Activated CD4-positive, alpha-beta T cell treated with anti-CD3 and anti-CD28 coated beads, Interleukin-2, amount 10 ng/mL, durations not matched to agents 7 days and 5 days (primary cell): ENCODE measurements around the gene FAM200B. TPM values are rescaled to one million over a fixed set of nuclear protein-coding genes. Genes with fewer than 3 reads are reported as not detected.

Experiments used
- CTCF ChIA-PET: fragments of 350-600 bp; sonication (Branson Sonifier 250); formaldehyde crosslinking; loops from one replicate; lab custom pipeline; 2021; ENCODE audit warnings: antibody characterized with exemption; lab: Charles Lee
- POLR2A ChIA-PET: fragments of 350-600 bp; sonication (Branson Sonifier 250); formaldehyde crosslinking; loops from one replicate; lab custom pipeline; 2021; ENCODE audit warnings: antibody characterized with exemption; lab: Charles Lee
- DNase-seq: peaks from one replicate; pipeline ENCODE4 v3.0.0-alpha.2; 2020
- H3K27ac Mint-ChIP-seq: one replicate; pipeline ENCODE4 v1.8.0; 2021; ENCODE audit warnings: mild to moderate bottlenecking, moderate library complexity, mixed read lengths
- H3K27me3 Mint-ChIP-seq: one replicate; pipeline ENCODE4 v1.8.0; 2021; ENCODE audit warnings: mixed read lengths
- H3K36me3 Mint-ChIP-seq: one replicate; pipeline ENCODE4 v1.8.0; 2021; ENCODE audit warnings: low read depth, mixed read lengths
- H3K4me1 Mint-ChIP-seq: one replicate; pipeline ENCODE4 v1.8.0; 2021; ENCODE audit warnings: mixed read lengths
- H3K4me3 Mint-ChIP-seq: one replicate; pipeline ENCODE4 v1.8.0; 2021; ENCODE audit warnings: mild to moderate bottlenecking, moderate library complexity, mixed read lengths
- H3K9me3 Mint-ChIP-seq: one replicate; pipeline ENCODE4 v1.8.0; 2021; ENCODE audit warnings: mixed read lengths
- total RNA-seq, 2 experiments: library from RNA; stranded (reverse); gene quantifications; one replicate each; pipeline ENCODE4 v1.2.3, GENCODE V29; 2021

Gene FAM200B
- total RNA-seq = 10 to 100 TPM; 15.9 to 24.3 TPM

GRCh38 chr4:15681372-15682241 lies at the start of gene FAM200B:
Gene FAM200B (plus strand): TSS chr4:15681827. CDS start chr4:15686978, 5,151 bp downstream.
- Mint-ChIP-seq H3K27me3 (no peaks in the 10 kb centered on the region), H3K27ac (peak within 1 kb of the TSS; percentile 99), H3K9me3 (peaks cover 2% of the 10 kb centered on the region), H3K4me1 (peaks cover 41% of the 10 kb centered on the region), H3K4me3 (peak within 1 kb of the TSS; percentile 94), H3K36me3 (peaks cover 42% of the 10 kb centered on the region)
- CTCF ChIA-PET = interaction anchor here (0.5 to 1.2 kb wide), 4 partner anchors 12 to 464 kb away, joined by 3 to 10 read pairs (median 4); no protein-coding TSS in a partner anchor
- POLR2A ChIA-PET = interaction anchor here (0.7 to 1.0 kb wide), 2 partner anchors 22 to 132 kb away, joined by 3 to 4 read pairs; no protein-coding TSS in a partner anchor
- peak; percentile 98 for DNase-seq

DNA sequence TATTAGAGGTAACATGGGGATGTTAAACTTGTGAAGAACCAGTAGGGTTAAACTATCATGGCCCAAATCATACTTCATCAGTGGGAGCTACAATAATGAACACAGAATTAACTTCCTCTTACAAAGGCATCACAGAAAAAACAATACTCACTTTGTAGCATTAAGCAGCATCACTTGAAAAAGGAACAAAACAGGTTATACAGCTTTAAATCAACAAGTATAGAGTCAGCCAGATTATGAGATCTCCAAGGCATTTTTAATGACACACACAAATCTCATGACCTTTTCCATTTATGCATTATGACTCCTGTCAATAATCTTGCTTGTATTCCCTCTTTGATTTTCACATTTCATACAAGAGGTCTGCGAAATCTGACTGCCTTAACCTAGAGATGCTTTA lies 44.8 kb upstream of the FAM200B start:
- H3K27me3 Mint-ChIP-seq = no peaks in the 10 kb centered on the region
- no peak for DNase-seq
- H3K36me3 Mint-ChIP-seq = peaks cover 53% of the 10 kb centered on the region
- H3K4me1 Mint-ChIP-seq = no peaks in the 10 kb centered on the region
- ChIA-PET CTCF (interaction anchor here (0.8 to 1.8 kb wide), 3 partner anchors 10 to 25 kb away, joined by 3 to 5 read pairs (median 4); no protein-coding TSS in a partner anchor), POLR2A (no interaction called here)
- H3K4me3 Mint-ChIP-seq = no peak overlapping the region
- H3K9me3 Mint-ChIP-seq = peaks cover 2% of the 10 kb centered on the region
- H3K27ac Mint-ChIP-seq = no peak overlapping the region

GRCh38 chr4:15638418-15638817 lies 43.2 kb upstream of the FAM200B start:
- Mint-ChIP-seq H3K36me3 (peaks cover 41% of the 10 kb centered on the region), H3K27me3 (no peaks in the 10 kb centered on the region), H3K27ac (no peak overlapping the region), H3K9me3 (no peaks in the 10 kb centered on the region), H3K4me3 (no peak overlapping the region), H3K4me1 (no peaks in the 10 kb centered on the region)
- ChIA-PET POLR2A (no interaction called here), CTCF (interaction anchor here (1.2 kb wide), 1 partner anchor 7 kb away, joined by 3 read pairs; no protein-coding TSS in a partner anchor)
- no peak for DNase-seq

GRCh38 chr4:15648600-15648999 lies 33.0 kb upstream of the FAM200B start:
- Mint-ChIP-seq H3K36me3 (peaks cover 1% of the 10 kb centered on the region), H3K4me3 (no peak overlapping the region), H3K27me3 (no peaks in the 10 kb centered on the region), H3K27ac (no peak overlapping the region), H3K4me1 (peaks cover 46% of the 10 kb centered on the region), H3K9me3 (no peaks in the 10 kb centered on the region)
- CTCF ChIA-PET = interaction anchor here (1.3 kb wide), 1 partner anchor 12 kb away, joined by 5 read pairs; no protein-coding TSS in a partner anchor
- POLR2A ChIA-PET = no interaction called here
- no peak for DNase-seq

DNA sequence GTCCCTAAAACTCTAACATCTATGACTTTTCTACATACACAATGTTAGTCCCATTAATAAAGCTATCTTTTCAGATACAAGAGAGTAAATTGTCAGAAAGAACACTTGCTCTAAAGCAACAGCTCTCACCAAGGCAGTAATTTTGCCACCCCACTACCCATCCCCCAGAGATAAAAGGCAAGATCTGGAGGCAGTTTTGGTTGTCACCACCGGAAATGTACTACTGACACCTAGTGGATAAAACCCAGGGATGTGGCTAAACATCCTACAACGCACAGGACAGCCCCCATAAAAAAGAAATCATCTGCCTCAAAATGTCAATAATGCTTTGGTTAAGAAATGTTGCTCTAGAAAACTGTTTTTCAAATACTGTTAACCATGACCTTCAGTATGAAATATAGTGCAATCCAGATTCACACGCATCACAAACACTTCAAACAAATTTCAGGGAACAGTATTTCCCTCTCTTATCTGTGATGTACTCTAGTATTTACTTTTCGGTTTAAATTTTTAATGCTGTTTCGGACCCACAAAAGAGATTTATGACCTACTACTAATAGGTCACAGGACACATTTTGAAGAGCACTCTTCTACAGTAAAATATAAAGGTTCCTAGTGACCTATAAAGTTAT lies 31.6 kb upstream of the FAM200B start:
- ChIA-PET CTCF (interaction anchor here (0.6 to 1.3 kb wide), 2 partner anchors 13 to 330 kb away, joined by 3 to 5 read pairs; no protein-coding TSS in a partner anchor), POLR2A (interaction anchor here (0.6 kb wide), 2 partner anchors 13 to 145 kb away, joined by 3 to 7 read pairs; no protein-coding TSS in a partner anchor)
- peaks cover 55% of the 10 kb centered on the region for H3K4me1 Mint-ChIP-seq
- peaks cover 10% of the 10 kb centered on the region for H3K36me3 Mint-ChIP-seq
- DNase-seq = peak; percentile 80
- peak overlapping the region; percentile 5 for H3K4me3 Mint-ChIP-seq
- H3K9me3 Mint-ChIP-seq = no peaks in the 10 kb centered on the region
- H3K27ac Mint-ChIP-seq = peak overlapping the region; percentile 60
- H3K27me3 Mint-ChIP-seq = no peaks in the 10 kb centered on the region

DNA sequence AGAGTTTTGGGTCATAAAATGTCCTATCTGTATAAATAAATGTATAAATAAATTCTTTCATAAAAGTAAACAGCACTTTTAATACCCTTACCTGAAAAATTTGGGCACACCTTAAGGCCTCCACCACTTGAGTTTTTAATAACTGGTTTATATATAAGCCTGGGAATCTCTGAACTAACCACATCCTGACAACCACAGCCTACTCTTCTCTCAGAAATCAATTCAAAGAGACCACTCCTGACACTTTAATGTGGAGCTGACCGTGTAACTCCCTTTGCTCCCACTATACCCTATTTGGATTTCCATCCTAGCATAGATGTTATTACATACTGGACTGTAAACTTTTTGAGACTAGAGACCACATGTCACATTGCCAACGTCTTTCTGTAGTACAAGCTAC lies 30.0 kb upstream of the FAM200B start:
- H3K4me3 Mint-ChIP-seq = peak overlapping the region; percentile 1
- H3K9me3 Mint-ChIP-seq = no peaks in the 10 kb centered on the region
- POLR2A ChIA-PET = no interaction called here
- H3K4me1 Mint-ChIP-seq = peaks cover 62% of the 10 kb centered on the region
- DNase-seq = no peak
- no peak overlapping the region for H3K27ac Mint-ChIP-seq
- no peaks in the 10 kb centered on the region for H3K27me3 Mint-ChIP-seq
- H3K36me3 Mint-ChIP-seq = peaks cover 13% of the 10 kb centered on the region
- CTCF ChIA-PET = interaction anchor here (0.7 to 1.9 kb wide), 3 partner anchors 9 to 19 kb away, joined by 3 to 5 read pairs (median 4); no protein-coding TSS in a partner anchor

DNA sequence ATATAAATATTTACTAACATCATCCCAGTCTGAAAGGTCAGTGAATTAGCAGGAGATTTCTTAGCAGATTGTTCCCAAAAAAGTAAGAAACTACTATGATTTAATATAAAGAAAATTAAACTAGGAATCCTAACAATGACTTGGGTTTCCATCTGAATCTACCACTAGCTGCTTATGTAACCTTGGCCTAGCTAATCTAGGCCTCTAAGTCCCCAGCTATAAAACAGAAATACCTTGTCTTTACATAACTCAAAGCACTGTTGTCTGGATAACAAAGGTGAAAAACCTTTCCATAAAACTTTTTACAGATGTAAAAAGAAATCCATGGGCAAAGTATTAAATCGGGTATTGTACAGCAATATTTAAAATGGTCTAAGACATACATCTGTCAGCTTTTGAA lies 29.4 kb upstream of the FAM200B start:
- Mint-ChIP-seq H3K27ac (no peak overlapping the region), H3K9me3 (no peaks in the 10 kb centered on the region), H3K4me1 (peaks cover 65% of the 10 kb centered on the region), H3K4me3 (no peak overlapping the region), H3K36me3 (peaks cover 13% of the 10 kb centered on the region), H3K27me3 (no peaks in the 10 kb centered on the region)
- DNase-seq = no peak
- ChIA-PET CTCF (interaction anchor here (0.7 to 1.9 kb wide), 4 partner anchors 9 to 253 kb away, joined by 3 to 5 read pairs (median 4); no protein-coding TSS in a partner anchor), POLR2A (interaction anchor here (0.5 kb wide), 1 partner anchor 14 kb away, joined by 3 read pairs; no protein-coding TSS in a partner anchor)

- Mint-ChIP-seq H3K9me3 (no peaks in the 10 kb centered on the region), H3K36me3 (peaks cover 13% of the 10 kb centered on the region), H3K4me1 (peaks cover 65% of the 10 kb centered on the region), H3K4me3 (peak overlapping the region; percentile 98), H3K27me3 (no peaks in the 10 kb centered on the region), H3K27ac (peak overlapping the region; percentile 96)
- POLR2A ChIA-PET = interaction anchor here (0.5 kb wide), 1 partner anchor 14 kb away, joined by 3 read pairs; no protein-coding TSS in a partner anchor
- DNase-seq = no peak
- CTCF ChIA-PET = interaction anchor here (0.7 to 1.7 kb wide), 2 partner anchors 10 to 253 kb away, joined by 3 to 5 read pairs; no protein-coding TSS in a partner anchor
Observed at GRCh38 chr4:15652841-15653240, 28.8 kb upstream of the FAM200B start.

- Mint-ChIP-seq H3K4me1 (peaks cover 63% of the 10 kb centered on the region), H3K27me3 (no peaks in the 10 kb centered on the region), H3K4me3 (peak overlapping the region; percentile 98), H3K36me3 (peaks cover 13% of the 10 kb centered on the region), H3K27ac (peak overlapping the region; percentile 96), H3K9me3 (no peaks in the 10 kb centered on the region)
- ChIA-PET POLR2A (no interaction called here), CTCF (interaction anchor here (0.6 to 0.9 kb wide), 3 partner anchors 22 to 635 kb away, joined by 3 to 5 read pairs (median 3); no protein-coding TSS in a partner anchor)
- no peak for DNase-seq
Observed at GRCh38 chr4:15653420-15653819, 28.2 kb upstream of the FAM200B start.

GRCh38 chr4:15653864-15654592 lies 27.6 kb upstream of the FAM200B start:
- Mint-ChIP-seq H3K27ac (peak overlapping the region; percentile 96), H3K4me1 (peaks cover 57% of the 10 kb centered on the region), H3K36me3 (peaks cover 13% of the 10 kb centered on the region), H3K9me3 (no peaks in the 10 kb centered on the region), H3K27me3 (no peaks in the 10 kb centered on the region), H3K4me3 (peak overlapping the region; percentile 98)
- CTCF ChIA-PET = interaction anchor here (0.6 to 1.7 kb wide), 4 partner anchors 11 to 636 kb away, joined by 3 to 5 read pairs (median 4); no protein-coding TSS in a partner anchor
- DNase-seq = peak; percentile 22
- POLR2A ChIA-PET = no interaction called here

DNA sequence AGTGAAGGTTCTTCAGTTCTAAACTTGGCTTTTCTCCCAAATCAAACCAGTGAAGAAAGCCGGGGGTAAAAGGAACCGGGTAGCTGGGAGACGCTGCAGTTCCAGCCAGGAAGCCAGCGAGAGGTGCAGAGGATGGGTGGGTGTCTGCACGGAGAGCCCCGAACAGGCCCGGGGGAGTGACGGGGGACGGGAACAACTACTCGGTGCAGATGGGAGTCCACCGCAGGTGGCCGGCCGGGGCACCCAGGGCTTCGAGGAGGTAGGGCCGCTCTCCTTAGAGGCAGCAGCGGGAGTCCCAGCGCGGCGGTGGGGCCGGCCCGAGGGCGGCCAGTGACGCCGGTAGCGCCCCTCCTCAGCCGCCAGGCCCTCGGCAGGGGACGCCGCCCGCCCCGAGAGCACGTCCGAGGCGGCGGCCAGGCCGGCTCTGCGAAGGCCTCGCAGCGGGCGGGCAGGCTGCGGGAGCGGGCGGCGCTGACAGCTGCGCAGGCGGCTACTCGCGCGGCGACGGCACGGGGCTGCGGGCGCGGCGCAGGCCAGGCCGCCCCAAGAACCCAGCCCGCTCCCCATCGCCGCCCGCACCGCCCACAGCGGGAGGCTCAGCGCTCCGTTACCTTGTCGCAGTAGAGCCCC lies 26.9 kb upstream of the FAM200B start:
- DNase-seq = peak; percentile 37
- Mint-ChIP-seq H3K4me3 (peak overlapping the region; percentile 98), H3K27ac (peak overlapping the region; percentile 96), H3K9me3 (no peaks in the 10 kb centered on the region), H3K27me3 (no peaks in the 10 kb centered on the region), H3K4me1 (peaks cover 53% of the 10 kb centered on the region), H3K36me3 (peaks cover 13% of the 10 kb centered on the region)
- ChIA-PET POLR2A (no interaction called here), CTCF (interaction anchor here (0.9 to 1.7 kb wide), 2 partner anchors 10 to 21 kb away, joined by 3 to 4 read pairs; no protein-coding TSS in a partner anchor)
